PC-3 (cell line): ENCODE data around the gene MYEOV.

Experiments used
- EZH2 ChIP-seq: fragments of 300-600 bp; sonication (generic); IDR thresholded peaks from one replicate; pipeline ENCODE4 v1.6.1; 2017; ENCODE audit warnings: antibody characterized with exemption, mild to moderate bottlenecking, low read length; ENCODE audit not compliant: unreplicated experiment
- TF ChIP-seq, protein P1 (sequence below): fragments of 300-600 bp; sonication (generic); conservative IDR thresholded peaks from 2 replicates; pipeline ENCODE4 v1.5.1; 2017; ENCODE audit warnings: antibody characterized with exemption, low read depth, mild to moderate bottlenecking, low read length

DNA sequence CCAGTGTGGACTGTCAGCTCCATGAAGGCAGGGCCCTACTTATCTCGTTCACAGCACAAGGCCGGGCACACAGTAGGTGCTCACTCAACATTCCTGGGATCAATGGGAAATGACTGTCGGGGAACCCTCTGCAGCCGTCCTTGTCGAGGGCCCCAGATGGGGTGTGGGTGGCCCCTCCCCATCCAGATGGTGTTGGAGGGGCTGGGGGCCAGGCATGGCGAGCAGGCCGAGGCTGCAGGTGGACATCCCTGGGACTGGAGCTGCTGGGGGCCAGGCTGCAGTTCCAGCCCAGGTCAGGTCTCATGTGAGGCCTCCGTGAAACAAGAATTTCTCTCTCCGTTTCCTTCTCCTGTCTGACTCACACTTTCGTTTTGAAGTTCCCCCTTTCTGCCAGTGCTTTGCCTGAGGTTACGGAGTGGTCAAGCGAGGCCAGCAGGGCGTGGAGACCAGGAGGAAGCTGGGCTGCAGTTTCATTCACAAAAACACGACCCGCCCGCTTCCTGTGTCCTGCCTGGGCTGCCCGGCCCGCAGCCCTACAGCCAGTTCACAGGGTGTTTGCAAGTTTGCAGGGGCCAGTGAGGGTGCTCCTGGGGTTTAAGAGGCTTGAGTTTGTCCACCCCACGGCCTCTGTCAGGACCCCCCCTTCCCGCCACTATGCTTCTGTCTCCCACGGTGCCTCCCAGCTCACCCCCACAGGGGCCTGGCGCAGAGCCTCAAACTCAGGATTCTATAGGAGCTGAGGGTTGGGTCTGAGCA, 4.5 kb downstream of the MYEOV start:
- no peak for TF ChIP-seq EZH2
- TF ChIP-seq, protein P1, sequence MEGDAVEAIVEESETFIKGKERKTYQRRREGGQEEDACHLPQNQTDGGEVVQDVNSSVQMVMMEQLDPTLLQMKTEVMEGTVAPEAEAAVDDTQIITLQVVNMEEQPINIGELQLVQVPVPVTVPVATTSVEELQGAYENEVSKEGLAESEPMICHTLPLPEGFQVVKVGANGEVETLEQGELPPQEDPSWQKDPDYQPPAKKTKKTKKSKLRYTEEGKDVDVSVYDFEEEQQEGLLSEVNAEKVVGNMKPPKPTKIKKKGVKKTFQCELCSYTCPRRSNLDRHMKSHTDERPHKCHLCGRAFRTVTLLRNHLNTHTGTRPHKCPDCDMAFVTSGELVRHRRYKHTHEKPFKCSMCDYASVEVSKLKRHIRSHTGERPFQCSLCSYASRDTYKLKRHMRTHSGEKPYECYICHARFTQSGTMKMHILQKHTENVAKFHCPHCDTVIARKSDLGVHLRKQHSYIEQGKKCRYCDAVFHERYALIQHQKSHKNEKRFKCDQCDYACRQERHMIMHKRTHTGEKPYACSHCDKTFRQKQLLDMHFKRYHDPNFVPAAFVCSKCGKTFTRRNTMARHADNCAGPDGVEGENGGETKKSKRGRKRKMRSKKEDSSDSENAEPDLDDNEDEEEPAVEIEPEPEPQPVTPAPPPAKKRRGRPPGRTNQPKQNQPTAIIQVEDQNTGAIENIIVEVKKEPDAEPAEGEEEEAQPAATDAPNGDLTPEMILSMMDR = no peak
